Mesodermal cell (in vitro differentiated cells): ENCODE results near the gene HNF1B.

Source experiments
- H3K27ac ChIP-seq: 2 replicates; pipeline ENCODE4 v1.7.0; 2013; ENCODE audit warnings: mild to moderate bottlenecking, low read depth, low read length, moderate library complexity; ENCODE audit not compliant: severe bottlenecking
- H3K36me3 ChIP-seq: 2 replicates; pipeline ENCODE4 v1.7.1; 2013; ENCODE audit warnings: mild to moderate bottlenecking, low read length, moderate library complexity; ENCODE audit not compliant: control insufficient read depth, insufficient read depth
- H3K4me1 ChIP-seq: one replicate; pipeline ENCODE4 v1.7.1; 2013; ENCODE audit warnings: mild to moderate bottlenecking, low read length; ENCODE audit not compliant: insufficient read depth, control insufficient read depth, poor library complexity, severe bottlenecking
- H3K4me3 ChIP-seq: 2 replicates; pipeline ENCODE4 v1.7.0; 2013; ENCODE audit warnings: low read length, control low read depth, mild to moderate bottlenecking; ENCODE audit not compliant: insufficient read depth, poor library complexity, severe bottlenecking; ENCODE audit errors: extremely low read depth
- H3K9me3 ChIP-seq: 2 replicates; pipeline ENCODE4 v1.7.1; 2013; ENCODE audit warnings: mild to moderate bottlenecking, low read length, moderate library complexity; ENCODE audit not compliant: control insufficient read depth
- WGBS, 2 experiments: methylation state at CpG; one replicate each; pipeline ENCODE4 v1.1.5; 2013; ENCODE audit warnings: missing lambda C conversion rate in 2 of 2; ENCODE audit not compliant: insufficient coverage in 2 of 2; 5-methylcytosine and 5-hydroxymethylcytosine counted together

HNF1B gene

GRCh38 chr17:37702598-37702997 lies 42.3 kb downstream of the HNF1B start:
- H3K9me3 ChIP-seq: no peaks in the 10 kb centered on the region
- H3K4me1 ChIP-seq: peaks cover 8% of the 10 kb centered on the region
- no peak overlapping the region for H3K27ac ChIP-seq
- no peak overlapping the region for H3K4me3 ChIP-seq
- no peaks in the 10 kb centered on the region for H3K36me3 ChIP-seq

- H3K4me3 ChIP-seq: no peak overlapping the region
- peaks cover 8% of the 10 kb centered on the region for H3K4me1 ChIP-seq
- no peak overlapping the region for H3K27ac ChIP-seq
- H3K36me3 ChIP-seq: no peaks in the 10 kb centered on the region
- 57 to 64% methylated on average over 4 of the region's 5 CpGs for WGBS, 2 experiments
- H3K9me3 ChIP-seq: no peaks in the 10 kb centered on the region
These were observed 43.4 kb downstream of the HNF1B start for GRCh38 chr17:37701496-37701898.

- no peaks in the 10 kb centered on the region for H3K9me3 ChIP-seq
- WGBS, 2 experiments: 83 to 88% methylated on average over 5 to 6 of the region's 6 CpGs
- no peak overlapping the region for H3K27ac ChIP-seq
- no peak overlapping the region for H3K4me3 ChIP-seq
- peaks cover 8% of the 10 kb centered on the region for H3K4me1 ChIP-seq
- no peaks in the 10 kb centered on the region for H3K36me3 ChIP-seq
These were observed 44.0 kb downstream of the HNF1B start for GRCh38 chr17:37700881-37701280.

GRCh38 chr17:37699285-37699973 lies 45.4 kb downstream of the HNF1B start:
- 90 to 93% methylated on average over 7 of the region's 10 CpGs for WGBS, 2 experiments

GRCh38 chr17:37698911-37699255 lies 46.0 kb downstream of the HNF1B start:
- no peak overlapping the region for H3K27ac ChIP-seq

More at GRCh38 chr17:37699285-37699973, 45.4 kb downstream of the HNF1B start:
- Histone ChIP-seq H3K4me3 (no peak overlapping the region), H3K27ac (no peak overlapping the region), H3K4me1 (peaks cover 8% of the 10 kb centered on the region), H3K9me3 (no peaks in the 10 kb centered on the region), H3K36me3 (no peaks in the 10 kb centered on the region)

GRCh38 chr17:37698132-37698910 lies 46.5 kb downstream of the HNF1B start:
- Histone ChIP-seq H3K9me3 (no peaks in the 10 kb centered on the region), H3K27ac (no peak overlapping the region), H3K4me1 (peaks cover 8% of the 10 kb centered on the region), H3K4me3 (no peak overlapping the region), H3K36me3 (no peaks in the 10 kb centered on the region)
- WGBS, 2 experiments: 86 to 87% methylated on average over 5 of the region's 5 CpGs

More at GRCh38 chr17:37698911-37699255, 46.0 kb downstream of the HNF1B start:
- peaks cover 8% of the 10 kb centered on the region for H3K4me1 ChIP-seq
- H3K4me3 ChIP-seq: no peak overlapping the region
- H3K9me3 ChIP-seq: no peaks in the 10 kb centered on the region
- WGBS, 2 experiments: 83 to 100% methylated on average over 1 of the region's 4 CpGs
- H3K36me3 ChIP-seq: no peaks in the 10 kb centered on the region

GRCh38 chr17:37697381-37697780 lies 47.5 kb downstream of the HNF1B start:
- Histone ChIP-seq H3K36me3 (no peaks in the 10 kb centered on the region), H3K27ac (no peak overlapping the region)
- WGBS, 2 experiments: 86 to 100% methylated on average over 3 of the region's 8 CpGs

GRCh38 chr17:37696366-37696765 lies 48.5 kb downstream of the HNF1B start:
- no peak overlapping the region for H3K4me3 ChIP-seq
- H3K27ac ChIP-seq: no peak overlapping the region
- 94 to 100% methylated on average over 3 to 4 of the region's 7 CpGs for WGBS, 2 experiments
- H3K36me3 ChIP-seq: no peaks in the 10 kb centered on the region
- H3K9me3 ChIP-seq: no peaks in the 10 kb centered on the region
- H3K4me1 ChIP-seq: peaks cover 8% of the 10 kb centered on the region

More at GRCh38 chr17:37697381-37697780, 47.5 kb downstream of the HNF1B start:
- Histone ChIP-seq H3K4me3 (no peak overlapping the region), H3K9me3 (no peaks in the 10 kb centered on the region), H3K4me1 (peaks cover 8% of the 10 kb centered on the region)

- WGBS, 2 experiments: no CpG with 5 or more reads among the region's 1 CpG
- H3K27ac ChIP-seq: no peak overlapping the region
- H3K4me1 ChIP-seq: peaks cover 8% of the 10 kb centered on the region
- H3K9me3 ChIP-seq: no peaks in the 10 kb centered on the region
- no peaks in the 10 kb centered on the region for H3K36me3 ChIP-seq
- no peak overlapping the region for H3K4me3 ChIP-seq
These were observed 49.1 kb downstream of the HNF1B start for GRCh38 chr17:37695726-37696125.

GRCh38 chr17:37694734-37695133 lies 50.1 kb downstream of the HNF1B start:
- no peak overlapping the region for H3K4me3 ChIP-seq
- no peaks in the 10 kb centered on the region for H3K36me3 ChIP-seq
- peaks cover 8% of the 10 kb centered on the region for H3K4me1 ChIP-seq
- H3K27ac ChIP-seq: no peak overlapping the region
- H3K9me3 ChIP-seq: no peaks in the 10 kb centered on the region
- 82 to 87% methylated on average over 3 of the region's 3 CpGs for WGBS, 2 experiments

GRCh38 chr17:37693328-37693727 lies 51.5 kb downstream of the HNF1B start:
- 95 to 98% methylated on average over 4 of the region's 5 CpGs for WGBS, 2 experiments
- Histone ChIP-seq H3K4me3 (no peak overlapping the region), H3K36me3 (no peaks in the 10 kb centered on the region), H3K4me1 (peaks cover 2% of the 10 kb centered on the region), H3K9me3 (no peaks in the 10 kb centered on the region), H3K27ac (no peak overlapping the region)
